A204.1 (cell line): Measurements from ENCODE around the gene CBLN2.

Source experiments
- FAIRE-seq: peaks from 2 replicates; lab custom pipeline; 2012; peaks lifted over from hg19 to GRCh38; lab: Jason Lieb, UNC

The CBLN2 gene

GRCh38 chr18:72544092-72544886, at the start of gene CBLN2:
Gene CBLN2 (minus strand): TSS chr18:72544342. CDS start chr18:72542160, 2,182 bp downstream.
- no peak for FAIRE-seq

DNA sequence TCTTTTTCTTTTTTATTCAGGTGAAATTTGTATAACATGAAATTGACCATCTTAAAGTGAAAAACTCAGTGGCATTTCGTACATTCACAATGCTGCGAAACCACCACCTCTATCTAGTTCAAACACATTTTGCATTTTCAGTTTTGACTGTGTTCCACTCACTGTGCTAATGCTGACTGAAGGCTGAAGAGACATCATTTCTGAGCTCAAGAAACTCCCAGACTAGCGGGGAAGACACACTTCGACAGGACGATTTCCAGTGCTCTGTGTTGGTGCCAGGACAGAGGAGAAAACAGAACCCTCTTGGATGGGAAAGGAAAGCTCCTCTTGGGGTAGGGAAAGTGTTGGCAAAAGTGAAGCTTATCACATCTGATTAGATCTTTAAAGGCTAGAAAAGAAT, 44.2 kb upstream of the CBLN2 start:
- FAIRE-seq = no peak

- FAIRE-seq = no peak
Observed at GRCh38 chr18:72584787-72585186, 40.6 kb upstream of the CBLN2 start.

DNA sequence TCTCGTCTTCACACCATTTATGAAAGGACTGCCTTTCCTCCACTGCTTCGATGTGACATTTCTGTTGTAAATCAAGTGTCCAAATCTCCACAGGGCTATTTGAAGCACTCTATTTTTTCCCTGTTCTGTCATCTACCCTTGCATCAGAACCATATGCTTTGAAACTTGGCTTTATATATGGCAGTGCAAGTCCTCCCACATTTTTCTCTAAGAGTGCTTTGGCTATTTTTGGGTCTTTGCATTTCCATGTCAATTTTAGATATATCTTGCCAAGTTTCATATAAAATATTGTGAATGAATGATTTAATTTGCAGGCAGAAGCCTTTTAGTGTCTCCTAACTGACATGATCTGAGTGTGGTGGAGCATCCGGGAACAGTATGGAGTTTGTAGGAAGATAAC, 37.8 kb upstream of the CBLN2 start:
- FAIRE-seq = no peak

DNA sequence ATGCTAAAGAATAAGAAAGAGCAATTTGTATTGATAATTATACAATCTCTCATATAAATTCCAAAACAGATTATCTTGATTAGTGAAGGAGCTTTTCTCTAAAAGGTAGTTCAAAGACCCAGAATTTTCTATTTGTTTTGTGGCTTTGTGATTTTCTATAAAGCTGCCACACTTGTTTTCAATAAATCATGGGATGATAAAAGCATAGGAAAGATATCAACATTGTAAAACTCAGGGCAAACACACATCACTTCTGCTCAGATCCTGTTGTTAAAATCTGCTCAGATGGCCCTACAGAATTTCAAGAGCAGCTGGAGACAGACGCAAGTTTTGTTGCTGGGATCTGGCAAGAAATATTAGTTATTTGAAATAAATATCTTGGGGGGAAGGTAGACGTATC, 28.8 kb upstream of the CBLN2 start:
- FAIRE-seq = no peak

GRCh38 chr18:72566290-72566689, 22.1 kb upstream of the CBLN2 start:
- FAIRE-seq = no peak

DNA sequence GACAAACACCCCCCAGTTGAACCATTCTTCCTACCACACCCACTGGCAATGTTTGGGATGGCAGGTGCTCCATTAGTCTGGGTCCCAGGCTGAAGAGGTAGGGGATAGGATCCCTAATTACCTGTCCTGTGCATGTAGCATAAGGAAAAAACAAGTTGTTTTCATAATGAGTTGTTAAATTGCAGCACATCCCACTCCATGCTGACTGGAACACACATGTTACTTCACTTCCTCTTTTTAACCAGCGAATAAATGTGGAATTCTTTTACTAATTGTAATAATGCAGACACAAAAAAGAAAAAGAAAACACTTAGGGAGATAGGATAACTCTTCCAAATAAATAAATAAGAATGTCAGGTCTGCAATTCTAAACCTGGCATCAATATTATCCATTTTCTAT, 11.8 kb upstream of the CBLN2 start:
- no peak for FAIRE-seq

DNA sequence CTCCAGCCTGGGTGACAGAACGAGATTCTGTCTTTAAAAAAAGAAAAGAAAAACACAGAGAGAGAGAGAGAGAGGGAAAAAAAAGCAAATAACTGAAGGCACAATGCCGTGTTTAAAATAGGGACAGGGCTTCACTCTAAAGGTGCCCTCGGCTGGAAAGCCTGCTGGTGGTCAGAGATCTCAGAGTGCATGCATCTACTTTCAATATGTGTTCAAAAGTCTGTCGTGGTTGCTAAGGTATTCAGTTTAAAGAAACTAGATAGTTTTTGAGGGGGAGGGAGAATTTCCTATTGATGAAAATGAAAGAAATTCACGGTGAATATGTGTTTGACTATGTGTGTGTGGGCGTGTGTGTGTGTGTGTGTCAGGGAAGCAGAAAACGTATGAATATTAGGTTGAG, 11.0 kb upstream of the CBLN2 start:
- FAIRE-seq = no peak

DNA sequence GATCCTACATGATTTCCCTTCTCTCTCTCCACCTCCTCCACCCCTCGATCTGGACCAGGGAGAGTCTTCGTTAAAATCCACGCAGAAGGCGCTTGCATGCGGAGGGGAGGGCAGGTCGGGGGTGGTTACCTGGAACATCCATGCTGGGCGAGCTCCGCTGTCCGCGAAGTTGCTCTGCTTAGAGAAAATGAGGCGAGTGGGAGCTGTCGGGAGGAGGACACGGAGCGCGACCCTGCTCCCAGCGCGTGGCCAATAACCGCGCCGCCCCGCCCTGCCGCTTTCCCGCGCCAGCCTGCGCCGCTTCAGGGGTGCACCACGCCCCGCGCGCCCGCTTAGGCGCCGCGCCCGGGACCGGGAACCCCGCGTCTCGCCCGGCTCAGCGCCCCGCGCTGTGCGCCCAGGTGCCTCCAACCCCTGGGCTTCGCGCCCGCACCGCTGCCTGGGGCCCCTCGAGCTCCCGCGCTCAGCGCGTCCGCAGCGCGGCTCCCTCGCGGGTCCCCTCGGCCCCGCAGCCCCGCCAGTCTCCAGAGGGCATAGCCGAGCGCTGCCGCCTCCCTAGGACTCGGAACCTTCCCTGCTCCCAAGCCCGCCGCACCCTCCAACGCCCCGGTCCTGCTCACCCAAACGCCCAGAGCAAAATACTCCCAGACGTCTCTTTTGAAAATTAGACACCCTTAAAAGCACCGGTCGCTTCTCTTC, 636 bp downstream of the CBLN2 start:
- FAIRE-seq = no peak

DNA sequence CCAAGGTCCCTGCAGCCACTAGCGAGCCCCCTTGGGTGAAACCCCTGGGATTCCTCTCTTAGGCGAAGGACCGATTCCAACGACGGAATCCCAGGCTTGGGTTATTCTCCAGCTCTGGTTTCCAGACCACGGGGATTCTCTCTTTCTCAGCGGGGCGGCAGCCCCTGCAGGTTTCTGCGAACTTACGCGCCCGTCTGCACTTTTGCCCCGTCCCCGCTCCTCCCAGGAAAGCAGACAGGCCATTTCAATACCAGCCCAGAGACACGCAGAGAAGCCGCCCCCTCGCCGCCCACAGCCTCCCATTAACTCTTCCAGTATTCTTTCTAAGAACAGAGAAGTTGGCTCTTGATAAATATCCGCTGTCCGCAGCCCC, 1.2 kb downstream of the CBLN2 start:
- no peak for FAIRE-seq

DNA sequence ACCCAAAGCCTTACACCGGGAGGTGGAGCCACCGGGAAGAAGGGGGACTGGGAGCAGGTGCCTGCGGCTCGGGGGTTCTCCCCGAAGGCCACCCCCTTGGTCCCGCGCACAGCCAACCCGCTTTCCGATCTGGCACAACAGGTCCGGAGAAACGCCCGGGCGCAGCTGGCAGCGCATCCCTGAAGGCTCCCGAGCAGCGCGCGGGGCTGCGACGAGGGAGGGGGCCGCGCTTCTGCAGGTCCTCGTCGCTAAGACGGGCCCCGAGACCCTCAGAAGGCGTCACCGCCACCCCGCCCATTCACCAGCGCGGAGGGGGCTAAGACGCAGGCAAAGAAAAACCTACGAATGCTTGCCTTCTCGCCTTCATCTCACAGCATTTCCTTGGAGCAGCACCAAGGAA, 1.8 kb downstream of the CBLN2 start:
- FAIRE-seq = no peak

DNA sequence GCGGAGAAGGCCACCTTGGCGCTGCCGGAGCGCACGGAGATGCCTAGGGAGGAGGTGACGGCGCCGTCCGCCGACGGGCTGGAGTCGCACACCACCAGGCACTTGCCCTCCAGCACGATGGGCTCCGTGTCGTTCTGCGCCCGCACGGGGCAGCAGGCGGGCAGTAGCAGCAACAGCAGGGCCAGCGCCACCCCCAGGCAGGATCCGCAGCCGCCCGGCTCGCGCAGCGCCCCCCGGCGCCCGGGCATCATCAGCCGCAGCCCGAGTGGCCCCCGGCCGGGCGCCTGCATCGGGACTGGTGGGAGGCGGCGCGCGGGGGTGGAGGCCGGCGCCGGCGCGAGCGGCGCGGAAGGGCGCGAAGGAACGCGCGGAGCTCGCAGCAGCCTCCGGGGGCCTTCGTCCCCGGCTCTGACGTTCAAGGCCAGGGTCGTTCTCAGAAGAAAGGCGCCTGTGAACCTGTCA, 2.2 kb downstream of the CBLN2 start:
- FAIRE-seq = no peak

DNA sequence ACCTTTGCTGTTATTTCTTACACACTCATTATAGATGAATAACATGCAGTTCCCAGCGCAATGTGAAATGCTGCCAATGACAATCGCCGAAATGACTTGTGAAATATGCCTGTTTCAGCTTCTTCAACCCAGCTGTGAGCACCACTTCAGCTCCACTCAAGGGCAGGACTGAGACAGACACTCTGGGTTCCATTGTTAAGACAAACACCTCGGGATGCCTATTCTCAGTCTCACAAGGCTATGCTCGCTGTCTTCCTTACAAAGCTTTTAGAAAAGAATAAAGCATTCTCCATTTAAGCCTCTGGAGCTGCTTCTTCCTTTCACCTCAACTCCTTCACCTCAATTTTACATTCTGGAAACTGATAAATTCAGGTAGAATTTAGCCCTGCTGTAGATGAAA, 4.2 kb downstream of the CBLN2 start:
- no peak for FAIRE-seq

DNA sequence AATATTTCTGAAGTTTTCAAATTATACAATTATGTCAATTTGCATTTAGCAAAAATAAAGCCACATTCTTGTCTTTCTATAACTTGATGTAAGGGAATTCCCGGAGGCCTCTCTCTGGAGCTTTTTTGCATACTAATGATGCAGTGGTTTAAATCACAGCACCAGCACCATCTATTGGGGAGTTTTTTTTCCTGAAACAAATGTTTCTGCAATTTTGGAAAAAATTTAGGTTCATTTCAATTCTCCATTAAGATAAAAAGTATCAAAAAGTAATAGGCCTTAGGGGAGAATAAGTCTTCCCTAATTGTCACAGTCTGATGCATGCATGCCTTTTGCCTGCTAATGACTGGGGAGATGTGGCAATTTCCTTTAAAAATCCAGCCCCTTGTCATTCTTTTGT, 13.5 kb downstream of the CBLN2 start:
- peak; percentile 35 for FAIRE-seq

DNA sequence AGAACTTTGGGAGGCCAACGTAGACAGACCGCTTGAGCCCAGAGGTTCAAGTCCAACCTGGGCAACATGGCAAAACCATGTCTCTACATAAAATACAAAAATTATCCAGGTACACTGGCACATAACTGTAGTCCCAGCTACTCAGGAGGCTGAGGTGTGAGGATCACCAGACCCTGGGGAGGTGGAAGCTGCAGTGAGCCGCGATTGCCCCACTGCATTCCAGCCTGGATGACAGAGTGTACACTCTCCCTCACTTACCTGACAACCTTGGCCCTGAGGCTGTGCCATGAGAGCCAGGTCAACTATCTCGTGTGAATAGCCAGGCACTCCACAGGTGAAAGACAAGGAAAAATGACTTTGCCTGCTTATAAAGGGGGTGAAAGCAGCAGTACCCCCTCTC, 39.3 kb downstream of the CBLN2 start:
- no peak for FAIRE-seq

DNA sequence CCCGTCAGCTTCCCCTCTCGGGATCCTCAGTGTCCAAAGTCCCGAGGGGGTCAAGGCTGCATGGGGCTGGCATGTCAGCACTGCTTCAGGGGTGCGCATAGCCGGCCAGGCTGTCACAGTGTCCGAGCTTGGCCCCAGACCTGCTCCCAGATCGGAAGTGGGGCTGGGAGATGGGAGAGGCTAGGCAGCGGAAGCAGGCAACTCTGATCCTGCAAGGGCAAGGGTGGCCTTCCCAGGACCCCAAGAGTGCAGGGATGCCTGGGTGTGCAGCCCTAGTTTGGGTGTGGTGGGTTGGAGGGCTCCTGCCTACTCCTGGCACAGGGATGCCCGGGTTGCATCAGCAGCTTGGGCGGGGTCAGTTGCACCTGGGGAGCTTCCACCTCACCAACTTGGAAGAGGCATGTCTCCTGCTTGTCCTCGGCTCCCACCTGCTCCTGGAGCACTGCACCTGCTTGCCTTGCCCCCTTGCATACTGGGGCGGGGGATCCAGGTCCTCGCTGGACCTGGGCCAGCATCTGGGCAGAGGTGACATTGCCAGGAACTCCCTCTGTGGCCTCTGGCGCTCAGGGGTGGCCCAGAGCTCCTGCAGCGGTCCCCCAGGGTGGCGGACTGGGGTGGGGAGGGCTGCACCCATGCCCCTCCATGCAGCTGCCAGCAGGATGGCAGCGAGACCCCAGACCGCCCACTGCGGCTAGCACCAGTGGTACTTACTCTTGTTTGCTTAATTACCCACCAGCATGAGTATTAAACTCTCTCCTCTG, 41.3 kb downstream of the CBLN2 start:
- FAIRE-seq = no peak

DNA sequence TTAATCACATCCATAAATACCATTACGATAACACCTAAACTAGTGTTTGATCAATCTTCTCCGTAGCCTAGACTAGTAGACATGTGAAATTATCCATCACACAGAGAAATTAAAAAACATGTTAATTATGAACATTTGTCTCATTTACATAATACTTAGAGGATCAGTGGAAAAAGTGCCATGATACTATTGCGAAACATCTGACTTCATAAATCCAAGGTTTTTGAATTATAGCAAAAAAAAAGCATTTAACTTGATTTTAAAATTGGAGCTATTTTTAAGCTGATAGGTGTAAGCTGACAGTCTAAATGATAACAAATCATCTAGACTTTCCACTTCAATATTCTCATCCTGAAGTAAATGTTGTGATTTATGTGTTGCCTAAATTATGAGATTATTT, 51.6 kb downstream of the CBLN2 start:
- FAIRE-seq = no peak
